ENCODE measurements around the gene COPE.

DNA sequence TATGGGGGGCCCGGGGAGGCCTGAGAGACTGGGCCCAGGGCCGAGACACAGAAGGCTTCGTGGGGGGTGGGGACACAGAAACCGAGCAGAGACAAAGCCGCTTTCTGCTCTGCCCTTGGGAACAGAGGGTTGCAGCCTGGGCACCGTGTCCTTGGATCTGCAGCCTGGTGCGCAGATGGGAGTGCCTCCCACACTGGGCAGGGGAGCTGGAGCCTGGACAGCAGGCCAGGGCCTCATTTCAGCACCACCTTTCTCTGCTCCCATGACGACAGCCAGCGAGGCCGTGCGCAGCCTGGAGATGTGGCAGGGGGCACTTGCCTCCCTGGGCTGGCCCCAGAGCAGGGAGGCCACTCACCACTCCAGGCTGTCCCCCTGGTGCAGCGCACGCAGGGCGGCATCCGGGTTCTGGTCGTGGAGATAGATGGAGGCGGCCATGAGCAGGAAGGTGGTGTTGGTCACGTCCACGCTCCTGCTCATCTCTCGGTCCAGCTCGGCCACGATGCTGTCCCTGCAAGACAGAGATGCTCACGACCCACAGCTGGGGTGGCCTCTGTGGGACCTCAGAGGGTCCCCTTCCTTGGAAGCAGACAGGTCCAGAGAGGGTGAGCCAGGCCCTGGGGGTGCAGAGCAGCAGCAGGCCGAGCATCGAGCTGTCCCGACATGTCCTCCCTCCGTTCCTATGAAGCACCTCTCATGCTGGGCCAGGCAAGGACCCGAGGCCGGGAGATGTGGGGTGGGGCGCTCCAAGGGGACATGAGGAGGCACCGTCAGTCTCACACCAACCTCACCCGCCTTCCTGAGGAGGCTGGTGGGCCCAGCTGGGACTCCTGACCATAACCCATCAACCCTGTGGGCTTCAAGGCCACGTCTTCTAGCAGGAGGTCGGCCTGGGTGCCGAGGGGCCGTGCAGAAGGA is 12.3 kb downstream of the COPE start:
- TF ChIP-seq, protein P1, sequence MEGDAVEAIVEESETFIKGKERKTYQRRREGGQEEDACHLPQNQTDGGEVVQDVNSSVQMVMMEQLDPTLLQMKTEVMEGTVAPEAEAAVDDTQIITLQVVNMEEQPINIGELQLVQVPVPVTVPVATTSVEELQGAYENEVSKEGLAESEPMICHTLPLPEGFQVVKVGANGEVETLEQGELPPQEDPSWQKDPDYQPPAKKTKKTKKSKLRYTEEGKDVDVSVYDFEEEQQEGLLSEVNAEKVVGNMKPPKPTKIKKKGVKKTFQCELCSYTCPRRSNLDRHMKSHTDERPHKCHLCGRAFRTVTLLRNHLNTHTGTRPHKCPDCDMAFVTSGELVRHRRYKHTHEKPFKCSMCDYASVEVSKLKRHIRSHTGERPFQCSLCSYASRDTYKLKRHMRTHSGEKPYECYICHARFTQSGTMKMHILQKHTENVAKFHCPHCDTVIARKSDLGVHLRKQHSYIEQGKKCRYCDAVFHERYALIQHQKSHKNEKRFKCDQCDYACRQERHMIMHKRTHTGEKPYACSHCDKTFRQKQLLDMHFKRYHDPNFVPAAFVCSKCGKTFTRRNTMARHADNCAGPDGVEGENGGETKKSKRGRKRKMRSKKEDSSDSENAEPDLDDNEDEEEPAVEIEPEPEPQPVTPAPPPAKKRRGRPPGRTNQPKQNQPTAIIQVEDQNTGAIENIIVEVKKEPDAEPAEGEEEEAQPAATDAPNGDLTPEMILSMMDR (IDR thresholded peaks at IDR 0.05) = no peak
- no peak for TF ChIP-seq EP300 (IDR thresholded peaks at IDR 0.05)
